NCI-H526 (cell line): Measurements from ENCODE around the gene KRT12.
"Not testable (repeated sequence)": the region's sequence is repeated elsewhere in the genome, so short reads cannot be mapped to it uniquely, and the experiment has no call there.

Experiments
- DNase-seq, 2 experiments: peaks; one replicate each; lab custom pipeline; 2025; lab: John Stamatoyannopoulos, UW

The KRT12 gene

DNA sequence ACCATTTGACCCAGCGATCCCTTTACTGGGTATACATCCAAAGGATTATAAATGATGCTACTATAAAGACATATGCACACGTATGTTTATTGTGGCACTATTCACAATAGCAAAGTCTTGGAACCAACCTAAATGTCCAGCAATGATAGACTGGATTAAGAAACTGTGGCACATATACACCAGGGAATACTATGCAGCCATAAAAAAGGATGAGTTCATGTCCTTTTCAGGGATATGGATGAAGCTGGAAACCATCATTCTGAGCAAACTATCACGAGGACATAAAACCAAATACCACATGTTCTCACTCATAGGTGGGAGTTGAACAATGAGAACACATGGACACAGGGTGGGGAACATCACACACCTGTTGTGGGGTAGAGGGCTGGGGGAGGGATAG lies 52.4 kb downstream of the KRT12 start:
- DNase-seq: not testable (repeated sequence)

DNA sequence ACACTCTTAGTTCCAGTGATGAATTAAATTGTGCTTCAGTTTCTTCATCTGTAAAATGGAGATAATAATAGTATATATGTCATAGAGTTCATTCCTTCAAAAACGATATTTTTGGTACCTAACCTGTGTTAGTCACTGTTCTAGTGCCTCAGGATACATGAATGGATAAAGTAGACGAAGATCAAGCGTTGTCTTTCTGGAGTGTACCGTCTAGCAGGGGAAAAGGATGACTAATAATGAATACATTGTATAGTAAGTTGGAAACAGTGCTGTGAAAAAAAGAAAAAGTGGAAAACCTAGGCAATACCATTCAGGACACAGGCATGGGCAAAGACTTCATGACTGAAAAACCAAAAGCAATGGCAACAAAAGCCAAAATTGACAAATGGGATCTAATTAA lies 53.2 kb downstream of the KRT12 start:
- DNase-seq: no peak

DNA sequence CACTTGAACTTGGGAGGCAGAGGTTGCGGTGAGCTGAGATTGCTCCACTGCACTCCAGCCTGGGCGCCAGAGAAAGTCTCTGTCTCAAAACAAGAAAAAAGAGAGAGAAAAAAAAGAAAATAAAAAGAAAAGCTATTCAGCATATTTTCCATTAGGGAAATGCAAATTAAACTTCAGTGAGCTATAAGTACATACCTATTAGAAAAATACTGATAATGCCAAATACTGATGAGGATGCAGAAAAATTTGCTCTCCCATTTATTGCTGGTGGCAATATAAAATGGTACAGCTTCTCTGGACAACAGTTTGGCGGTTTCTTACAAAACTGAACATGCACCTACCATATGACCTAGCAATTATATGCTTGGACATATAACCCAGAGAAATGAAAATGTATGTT lies 54.4 kb downstream of the KRT12 start:
- DNase-seq: no peak
